Transverse colon (tissue), 4 donors: ENCODE results near the gene SPATA25.
"Not testable (repeated sequence)": the region's sequence is repeated elsewhere in the genome, so short reads cannot be mapped to it uniquely, and the experiment has no call there.

Experiments
- EP300 ChIP-seq: sonication (generic); formaldehyde crosslinking; IDR thresholded peaks from one replicate; pipeline ENCODE4 v1.6.1; 2017; ENCODE audit warnings: antibody characterized with exemption, low read depth
- POLR2A ChIP-seq: fragments of 450-650 bp; IDR thresholded peaks from one replicate; pipeline ENCODE4 v1.6.1; 2016; ENCODE audit warnings: antibody characterized with exemption, mild to moderate bottlenecking, moderate library complexity
- POLR2AphosphoS5 ChIP-seq, 3 donors: sonication (generic); formaldehyde crosslinking; IDR thresholded peaks; one replicate each; pipeline ENCODE4 v1.6.1; 2016; ENCODE audit warnings: antibody characterized with exemption in 3 of 3
- TF ChIP-seq, protein P1 (sequence below), 5 experiments: fragments of 200-600 bp in 3 of 5; fragments of 450-650 bp in 2 of 5; sonication (generic) in 3 of 5; IDR thresholded peaks; 1 replicate in 2 of 5; 2 replicates in 3 of 5; pipeline ENCODE4 v1.5.1; 2016 to 2017; ENCODE audit warnings: antibody characterized with exemption in 5 of 5, inconsistent platforms in 3 of 5, mild to moderate bottlenecking in 2 of 5, moderate library complexity in 1 of 5

DNA sequence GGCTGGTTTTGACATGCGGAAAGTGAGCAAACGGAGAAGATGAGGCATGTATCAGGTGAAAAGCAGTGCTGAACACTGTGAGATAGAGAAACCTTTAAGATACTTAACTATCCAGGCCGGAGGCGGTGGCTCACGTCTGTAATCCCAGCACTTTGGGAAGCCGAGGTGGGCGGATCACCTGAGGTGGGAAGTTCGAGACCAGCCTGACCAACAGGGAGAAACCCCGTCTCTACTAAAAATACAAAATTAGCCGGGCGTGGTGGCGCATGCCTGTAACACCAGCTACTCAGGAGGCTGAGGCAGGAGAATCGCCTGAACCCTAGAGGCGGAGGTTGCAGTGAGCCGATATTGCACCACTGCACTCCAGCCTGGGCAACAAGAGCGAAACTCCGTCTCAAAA, 44.3 kb upstream of the SPATA25 start:
- TF ChIP-seq POLR2AphosphoS5 (IDR thresholded peaks at IDR 0.05); EP300; POLR2A: not testable (repeated sequence)
- TF ChIP-seq, protein P1, sequence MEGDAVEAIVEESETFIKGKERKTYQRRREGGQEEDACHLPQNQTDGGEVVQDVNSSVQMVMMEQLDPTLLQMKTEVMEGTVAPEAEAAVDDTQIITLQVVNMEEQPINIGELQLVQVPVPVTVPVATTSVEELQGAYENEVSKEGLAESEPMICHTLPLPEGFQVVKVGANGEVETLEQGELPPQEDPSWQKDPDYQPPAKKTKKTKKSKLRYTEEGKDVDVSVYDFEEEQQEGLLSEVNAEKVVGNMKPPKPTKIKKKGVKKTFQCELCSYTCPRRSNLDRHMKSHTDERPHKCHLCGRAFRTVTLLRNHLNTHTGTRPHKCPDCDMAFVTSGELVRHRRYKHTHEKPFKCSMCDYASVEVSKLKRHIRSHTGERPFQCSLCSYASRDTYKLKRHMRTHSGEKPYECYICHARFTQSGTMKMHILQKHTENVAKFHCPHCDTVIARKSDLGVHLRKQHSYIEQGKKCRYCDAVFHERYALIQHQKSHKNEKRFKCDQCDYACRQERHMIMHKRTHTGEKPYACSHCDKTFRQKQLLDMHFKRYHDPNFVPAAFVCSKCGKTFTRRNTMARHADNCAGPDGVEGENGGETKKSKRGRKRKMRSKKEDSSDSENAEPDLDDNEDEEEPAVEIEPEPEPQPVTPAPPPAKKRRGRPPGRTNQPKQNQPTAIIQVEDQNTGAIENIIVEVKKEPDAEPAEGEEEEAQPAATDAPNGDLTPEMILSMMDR (IDR thresholded peaks at IDR 0.05): not testable (repeated sequence)
